Activated CD4-positive, alpha-beta T cell treated with anti-CD3 and anti-CD28 coated beads, Interleukin-2, amount 50 U/mL, for 16 hours (primary cell): ENCODE results near the gene GMCL2.
A peak's percentile ranks its signal among the peaks of the same experiment; 100 is the strongest.
"Not testable (repeated sequence)": the region's sequence is repeated elsewhere in the genome, so short reads cannot be mapped to it uniquely, and the experiment has no call there.

Experiments used
- DNase-seq: peaks from one replicate; pipeline ENCODE4 v3.0.0-alpha.2; 2020

The GMCL2 gene

GRCh38 chr5:178204935-178205748, 18.0 kb upstream of the GMCL2 start:
- peak; percentile 86 for DNase-seq

DNA sequence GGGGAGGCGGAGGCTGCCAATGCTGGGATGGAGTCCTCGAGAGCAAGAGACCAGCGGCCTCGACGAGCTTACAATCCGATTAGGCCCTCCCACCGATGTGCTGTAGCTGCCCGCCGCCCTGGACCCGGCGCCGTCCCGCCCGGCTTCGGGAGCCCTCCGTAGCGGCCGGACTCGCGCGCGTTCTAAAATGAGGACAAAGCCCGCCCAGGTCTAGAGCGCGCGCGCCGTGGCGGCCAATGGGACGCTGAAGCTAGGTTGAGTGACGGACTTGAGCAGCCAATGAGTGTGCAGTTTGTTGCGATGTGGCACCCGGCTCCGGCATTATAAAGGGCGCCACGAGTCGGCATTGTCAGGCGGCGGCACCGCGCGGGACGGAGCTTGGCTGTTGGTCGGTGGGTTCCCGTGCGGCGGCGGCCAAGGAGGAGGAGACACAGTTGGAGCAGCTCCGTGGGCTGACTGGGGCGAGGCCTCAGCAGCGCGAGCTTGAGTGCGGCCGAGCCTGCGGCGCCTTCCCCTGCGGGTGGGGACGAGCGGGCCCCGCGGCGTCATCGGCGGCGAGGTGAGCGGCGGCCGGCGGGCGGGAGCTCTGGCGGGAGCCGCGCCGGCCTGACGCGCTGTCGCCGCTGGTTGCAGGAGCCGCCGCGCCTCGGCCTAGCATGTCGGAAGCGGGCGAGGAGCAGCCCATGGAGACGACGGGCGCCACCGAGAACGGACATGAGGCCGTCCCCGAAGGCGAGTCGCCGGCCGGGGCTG, 17.2 kb upstream of the GMCL2 start, which contains the start of gene HNRNPAB:
HNRNPAB (plus strand) TSS at position 352 of the 753 bp plus-strand sequence; CDS start at position 657, 305 bp downstream.
- peak; percentile 96 for DNase-seq

DNA sequence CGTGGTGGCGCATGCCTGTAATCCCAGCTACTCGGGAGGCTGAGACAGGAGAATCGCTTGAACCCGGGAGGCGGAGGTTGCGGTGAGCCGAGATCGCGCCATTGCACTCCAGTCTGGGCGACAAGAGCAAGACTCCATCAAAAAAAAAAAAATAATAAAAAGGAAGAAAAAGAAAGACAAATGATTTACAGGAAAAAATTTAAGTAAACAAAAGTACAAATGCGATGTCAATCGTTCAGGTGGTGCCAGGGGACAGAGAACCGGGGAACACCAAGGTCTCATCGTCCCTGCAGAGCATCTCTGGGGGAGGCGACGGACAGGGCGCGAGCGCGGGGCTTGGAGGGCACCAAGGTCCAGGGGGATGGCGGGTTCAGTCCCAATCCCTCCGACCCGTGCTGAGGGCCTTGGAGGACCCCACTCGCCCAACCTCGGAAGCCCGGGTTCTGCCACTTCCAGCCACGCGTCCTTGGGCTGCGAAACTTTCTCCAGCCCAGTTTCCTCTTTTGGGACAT, 16.6 kb upstream of the GMCL2 start:
- DNase-seq: no peak

DNA sequence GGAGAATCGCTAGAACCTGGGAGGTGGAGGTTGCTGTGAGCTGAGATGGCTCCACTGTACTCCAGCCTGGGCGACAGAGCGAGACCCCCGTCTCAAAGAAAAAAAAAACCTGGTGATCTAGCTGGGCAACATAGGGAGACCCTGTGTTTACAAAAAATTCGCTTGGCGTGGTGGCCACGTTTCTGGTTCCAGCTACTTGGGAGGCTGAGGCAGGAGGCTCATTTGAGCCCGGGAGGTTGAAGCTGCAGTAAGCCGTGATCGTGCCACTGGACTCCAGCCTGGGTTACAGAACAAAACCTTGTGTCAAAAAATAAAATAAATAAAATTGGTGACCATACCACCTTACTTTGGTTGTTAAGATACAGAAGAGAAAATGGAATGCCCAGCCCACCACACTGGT, 15.4 kb upstream of the GMCL2 start:
- DNase-seq: no peak

GRCh38 chr5:178201927-178202235, 14.7 kb upstream of the GMCL2 start:
- DNase-seq: no peak

DNA sequence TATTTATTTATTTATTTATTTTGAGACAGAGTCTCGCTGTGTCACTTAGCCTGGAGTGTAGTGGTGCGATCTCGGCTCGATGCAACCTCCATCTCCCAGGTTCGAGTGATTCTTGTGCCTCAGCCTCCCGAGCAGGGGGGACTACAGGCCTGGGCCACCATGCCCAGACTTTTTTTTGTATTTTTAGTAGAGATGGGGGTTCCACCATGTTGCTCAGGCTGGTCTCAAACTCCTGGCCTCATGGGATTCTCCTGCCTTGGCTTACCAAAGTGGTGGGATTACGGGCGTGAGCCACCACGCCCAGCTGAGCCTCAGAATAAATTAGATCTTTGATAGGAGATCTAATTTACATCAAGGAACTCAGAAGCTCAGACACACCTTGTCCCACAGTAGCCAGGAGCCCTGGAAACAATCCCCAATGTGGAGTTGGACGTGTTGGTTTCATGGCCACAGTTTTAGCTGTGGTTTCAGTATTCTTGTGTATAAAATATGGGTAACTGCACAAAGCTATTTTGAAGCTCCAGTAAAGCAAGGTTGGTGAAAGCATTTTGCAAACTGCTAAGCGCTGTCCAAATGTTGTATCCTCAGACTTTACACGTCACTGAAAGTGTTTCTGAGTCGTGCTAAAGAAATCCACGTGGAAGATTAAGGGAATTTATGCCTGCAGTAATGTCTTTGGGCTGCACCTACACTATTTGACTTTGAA, 14.2 kb upstream of the GMCL2 start:
- DNase-seq: no peak

- no peak for DNase-seq
These were observed 12.6 kb upstream of the GMCL2 start for GRCh38 chr5:178199581-178200434.

DNA sequence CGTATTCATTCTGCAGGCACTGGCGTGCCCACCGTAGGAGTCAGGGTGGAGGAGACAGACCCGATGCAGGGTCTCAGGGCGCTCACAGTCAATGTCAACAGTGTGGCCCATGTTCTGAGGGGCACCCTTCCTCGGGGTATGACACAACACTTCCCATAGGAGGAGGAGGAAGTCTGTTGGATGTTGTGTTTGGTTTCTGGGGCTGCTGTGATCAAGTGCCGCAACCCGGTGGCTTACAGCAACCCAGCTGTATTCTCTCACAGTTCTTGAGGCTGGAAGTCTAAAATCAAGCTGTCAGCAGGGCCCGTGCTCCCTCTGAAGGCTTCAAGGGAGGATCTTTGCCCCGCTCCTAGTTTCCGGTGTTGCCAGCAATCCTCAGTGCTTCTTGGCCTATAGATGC, 11.5 kb upstream of the GMCL2 start:
- no peak for DNase-seq

GRCh38 chr5:178198151-178198550, 11.0 kb upstream of the GMCL2 start:
- not testable (repeated sequence) for DNase-seq

DNA sequence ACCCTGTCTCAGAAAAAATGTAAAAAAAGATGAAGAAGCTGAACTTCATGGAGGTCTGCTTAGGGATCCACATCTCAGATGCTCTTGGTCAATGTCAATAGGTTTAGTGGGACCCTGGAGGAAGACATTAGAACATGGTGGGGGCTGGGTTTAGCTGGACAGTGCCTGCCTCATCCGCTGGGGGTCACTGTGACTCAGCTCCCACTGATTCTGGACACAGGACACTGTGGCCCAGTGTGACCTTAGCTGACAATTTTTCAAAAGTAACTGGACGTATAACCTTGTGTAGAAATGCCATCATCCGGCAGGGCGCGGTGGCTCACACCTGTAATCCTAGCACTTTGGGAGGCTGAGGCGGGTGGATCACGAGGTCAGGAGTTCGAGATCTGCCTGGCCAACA, 9.8 kb upstream of the GMCL2 start:
- no peak for DNase-seq

DNA sequence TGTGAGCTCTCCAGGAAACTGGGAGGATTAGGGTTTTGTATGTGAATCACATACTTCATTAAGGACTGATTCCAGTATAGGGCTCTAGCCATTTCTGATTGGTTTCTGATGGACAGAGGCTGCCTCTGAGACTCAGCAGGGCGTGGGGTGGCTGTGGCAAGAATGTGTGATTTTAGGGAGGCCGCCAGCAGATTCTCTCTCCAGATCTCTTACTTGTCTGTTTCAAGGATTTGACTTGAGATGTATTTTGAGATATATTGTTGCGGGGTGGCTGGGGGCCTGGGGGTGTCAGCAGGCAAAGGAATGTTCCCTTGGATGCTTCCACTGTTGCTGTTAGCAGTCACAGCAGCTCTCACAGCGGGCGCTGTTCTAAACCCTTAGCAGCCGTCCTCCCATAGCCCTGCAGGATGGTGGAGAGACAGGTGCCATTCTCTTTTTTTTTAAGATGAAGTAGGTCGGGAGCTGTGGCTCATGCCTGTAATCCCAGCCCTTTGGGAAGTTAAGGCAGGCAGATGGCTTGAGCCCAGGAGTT, 9.2 kb upstream of the GMCL2 start:
- no peak for DNase-seq

GRCh38 chr5:178194026-178194425, 6.9 kb upstream of the GMCL2 start:
- DNase-seq: no peak

GRCh38 chr5:178193251-178193809, 6.2 kb upstream of the GMCL2 start:
- DNase-seq: no peak

DNA sequence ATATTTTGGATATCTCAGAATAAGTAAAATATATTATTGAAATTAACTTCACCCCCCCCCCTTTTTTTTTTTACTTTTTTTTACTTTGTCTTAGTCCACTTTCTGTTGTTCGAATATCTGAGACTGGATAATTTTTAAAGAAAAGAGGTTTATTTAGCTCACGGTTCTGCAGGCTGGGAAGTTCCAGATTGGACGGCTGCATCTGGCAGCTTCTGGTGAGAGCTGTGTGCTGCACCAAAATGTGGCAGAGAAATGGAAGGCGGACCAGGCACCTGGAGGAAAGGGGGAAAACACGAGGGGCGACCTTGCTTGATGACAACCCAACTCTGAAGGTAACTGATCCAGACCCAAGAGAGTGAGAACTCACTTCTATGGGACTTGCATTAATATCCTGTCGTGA, 5.6 kb upstream of the GMCL2 start:
- no peak for DNase-seq

GRCh38 chr5:178192244-178192643, 5.1 kb upstream of the GMCL2 start:
- no peak for DNase-seq

GRCh38 chr5:178191661-178192060, 4.5 kb upstream of the GMCL2 start:
- no peak for DNase-seq

DNA sequence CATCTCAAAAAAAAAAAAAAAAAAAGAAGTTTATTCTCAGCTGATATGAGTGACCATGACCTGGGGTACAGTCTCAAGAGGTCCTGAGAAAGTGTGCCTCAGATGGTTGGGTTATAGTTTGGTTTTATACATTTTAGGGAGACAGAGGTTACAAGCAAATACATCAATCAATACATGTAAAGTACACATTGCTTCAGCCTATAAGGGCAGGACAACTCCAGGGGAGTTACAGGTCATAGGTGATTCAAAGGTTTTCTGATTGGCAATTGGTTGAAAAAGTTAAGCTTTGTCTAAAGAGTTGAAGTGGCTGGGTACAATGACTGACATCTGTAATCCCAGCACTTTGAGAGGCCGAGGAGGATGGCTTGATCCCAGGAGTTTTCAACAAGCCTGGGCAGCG, 2.3 kb upstream of the GMCL2 start:
- no peak for DNase-seq

GRCh38 chr5:178186427-178186826, 744 bp downstream of the GMCL2 start:
- no peak for DNase-seq

DNA sequence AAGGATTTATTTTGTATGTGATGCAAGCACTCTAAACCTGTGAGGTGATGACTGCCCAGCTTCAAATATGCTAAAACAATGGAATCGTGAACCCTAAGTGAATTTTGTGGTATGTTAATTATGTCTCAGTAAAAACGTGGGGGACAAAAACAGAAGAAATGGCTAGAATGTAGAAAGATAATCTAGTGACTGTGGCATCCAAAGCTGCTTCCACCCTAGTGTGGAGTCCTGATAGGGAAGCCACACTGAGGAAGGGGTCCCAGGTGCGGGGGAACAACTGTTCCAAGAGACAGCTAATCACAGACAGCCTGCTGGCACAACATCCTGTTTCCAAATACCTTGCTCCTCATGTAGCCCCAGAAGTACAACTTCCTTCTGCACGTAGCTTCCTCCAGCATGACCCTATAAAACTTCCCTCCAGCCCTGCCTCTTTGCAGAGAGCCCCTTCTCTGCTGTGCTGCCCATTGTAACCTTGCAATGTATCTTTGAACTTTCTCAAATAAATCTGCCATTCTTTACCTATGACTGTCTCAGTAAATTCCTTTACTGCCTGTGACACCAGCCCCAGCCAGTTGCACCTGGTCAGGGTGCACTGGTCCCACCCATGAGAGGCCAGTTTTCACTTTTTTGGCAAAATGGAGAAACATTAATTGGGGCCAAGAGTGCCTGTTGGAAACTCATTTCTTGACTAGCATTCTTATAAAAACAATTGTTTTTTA, 4.9 kb downstream of the GMCL2 start:
- no peak for DNase-seq

GRCh38 chr5:178180141-178180863, 6.9 kb downstream of the GMCL2 start:
- no peak for DNase-seq

- no peak for DNase-seq
These were observed 9.6 kb downstream of the GMCL2 start for GRCh38 chr5:178177569-178177968.
